Measurements from ENCODE around the gene APOH. TPM values are rescaled to one million over a fixed set of nuclear protein-coding genes. Genes with fewer than 3 reads are reported as not detected.

Gene APOH, protein sequence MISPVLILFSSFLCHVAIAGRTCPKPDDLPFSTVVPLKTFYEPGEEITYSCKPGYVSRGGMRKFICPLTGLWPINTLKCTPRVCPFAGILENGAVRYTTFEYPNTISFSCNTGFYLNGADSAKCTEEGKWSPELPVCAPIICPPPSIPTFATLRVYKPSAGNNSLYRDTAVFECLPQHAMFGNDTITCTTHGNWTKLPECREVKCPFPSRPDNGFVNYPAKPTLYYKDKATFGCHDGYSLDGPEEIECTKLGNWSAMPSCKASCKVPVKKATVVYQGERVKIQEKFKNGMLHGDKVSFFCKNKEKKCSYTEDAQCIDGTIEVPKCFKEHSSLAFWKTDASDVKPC
- total RNA-seq, result not detected in 2 replicates

DNA sequence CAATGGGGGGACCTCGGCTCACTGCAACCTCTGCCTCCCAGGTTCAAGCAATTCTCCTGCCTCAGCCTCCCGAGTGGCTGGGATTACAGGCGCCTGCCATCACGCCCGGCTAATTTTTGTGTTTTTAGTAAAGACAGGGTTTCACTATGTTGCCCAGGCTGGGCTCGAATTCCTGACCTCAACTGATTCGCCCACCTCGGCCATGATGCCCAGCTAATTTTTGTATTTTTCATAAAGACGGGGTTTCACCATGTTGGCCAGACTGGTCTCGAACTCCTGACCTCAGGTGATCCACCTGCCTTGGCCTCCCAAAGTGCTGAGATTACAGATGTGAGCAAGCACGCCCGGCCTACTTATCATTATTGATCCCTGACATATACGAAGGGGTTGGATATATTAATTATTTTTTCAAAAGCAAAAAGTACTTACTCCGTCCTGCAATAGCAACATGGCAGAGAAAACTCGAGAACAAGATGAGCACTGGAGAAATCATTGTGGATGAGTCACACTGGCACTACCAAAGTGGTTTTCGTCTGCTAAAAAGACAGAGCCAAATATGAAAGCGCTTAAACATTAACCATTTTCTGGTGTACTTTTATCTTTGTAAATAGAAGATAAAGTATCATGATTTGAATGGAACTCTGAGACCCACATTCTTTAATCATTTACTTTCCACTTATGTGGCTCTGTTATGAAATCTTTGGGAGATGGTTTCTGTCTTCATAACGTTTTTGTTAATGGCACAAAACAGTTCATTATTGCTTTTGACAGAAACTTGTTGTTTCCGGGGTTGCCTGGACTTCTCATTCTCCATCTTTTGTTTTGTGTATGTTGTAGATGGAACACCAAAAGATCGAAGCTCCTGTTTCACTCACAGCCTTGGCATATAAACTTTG lies at the start of gene APOH:
APOH (minus strand) TSS at position 529 of the 896 bp plus-strand sequence; CDS start at position 493, 36 bp downstream.

DNA sequence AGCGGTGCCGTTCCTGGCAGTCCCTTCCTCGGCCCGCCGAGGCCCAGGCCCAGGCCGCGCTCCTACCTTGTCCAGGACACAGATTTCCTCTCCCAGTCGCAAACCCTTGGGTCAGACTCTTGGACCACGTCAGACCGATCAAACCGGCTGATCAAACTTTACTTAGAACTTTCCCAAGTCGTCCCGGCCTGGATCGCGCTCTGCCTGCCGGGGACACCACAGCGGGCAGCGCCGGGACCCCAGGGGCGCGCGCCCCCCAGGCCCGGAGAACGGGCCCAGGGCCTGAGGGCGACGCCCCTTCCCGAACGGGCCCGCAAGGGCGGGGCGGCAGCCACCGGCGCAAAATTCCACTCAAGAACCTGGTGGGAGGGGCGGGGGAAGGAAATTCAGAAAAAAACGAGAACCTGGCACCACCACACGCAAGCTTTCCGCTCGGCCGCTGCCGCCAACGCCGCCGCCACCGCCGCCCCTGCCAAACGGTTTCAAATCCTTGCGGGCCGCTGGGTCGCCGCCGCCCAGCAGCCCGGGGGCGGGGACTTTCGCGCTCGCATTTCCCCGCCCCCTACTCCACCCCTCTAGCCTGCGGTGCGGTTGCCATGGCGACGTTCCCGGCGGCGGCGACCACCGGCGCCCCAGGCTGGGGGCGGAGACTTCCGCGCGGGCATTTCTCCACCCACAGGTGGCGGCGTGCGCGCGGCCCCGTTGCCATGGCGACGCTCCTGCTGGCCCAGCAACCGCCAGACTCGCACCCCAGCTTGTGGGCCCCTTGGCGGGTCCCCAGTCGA lies 37.4 kb downstream of the APOH start, which contains the start of gene CEP112:
CEP112 (minus strand) TSS at position 541 of the 785 bp plus-strand sequence.

Other genes starting within 250 kb of the APOH start
- 4.9 and 15.7 TPM in 2 replicates for gene CEP112, start 37.3 kb downstream of the APOH start, total RNA-seq
- gene PRKCA, start 73.2 kb upstream of the APOH start, total RNA-seq, result 16.1 and 23.0 TPM in 2 replicates